Peyer's patch (tissue), 4 donors: Measurements from ENCODE around the gene RPS6KB2. TPM values are rescaled to one million over a fixed set of nuclear protein-coding genes. Genes with fewer than 3 reads are reported as not detected.

Experiments
- DNase-seq, 3 donors: peaks; one replicate each; pipeline ENCODE4 v3.0.0-alpha.2; 2017 to 2019
- H3K27ac ChIP-seq, 4 donors: fragments of 200-600 bp; sonication (generic); one replicate each; pipeline ENCODE4 v1.5.1; 2016 to 2019
- H3K27me3 ChIP-seq, 2 donors: fragments of 200-600 bp; sonication (generic); one replicate each; pipeline ENCODE4 v1.5.1; 2019
- H3K36me3 ChIP-seq, 3 donors: fragments of 200-600 bp; sonication (generic); one replicate each; pipeline ENCODE4 v1.5.1; 2016 to 2019
- H3K4me1 ChIP-seq, 4 donors: fragments of 200-600 bp; sonication (generic); one replicate each; pipeline ENCODE4 v1.5.1; 2016 to 2019
- H3K4me3 ChIP-seq, 4 donors: fragments of 200-600 bp; sonication (generic); 1 replicate in 3 of 4; 2 replicates in 1 of 4; pipeline ENCODE4 v1.5.1; 2016 to 2019; ENCODE audit warnings: mild to moderate bottlenecking in 1 of 4
- H3K9me3 ChIP-seq, 4 donors: fragments of 200-600 bp; sonication (generic); one replicate each; pipeline ENCODE4 v1.5.1; 2016 to 2019; ENCODE audit warnings: mild to moderate bottlenecking in 1 of 4
- CTCF ChIP-seq, 6 experiments: fragments of 450-650 bp in 4 of 6; fragments of 200-600 bp in 2 of 6; sonication (generic) in 1 of 6; IDR thresholded peaks; one replicate each; pipeline ENCODE4 v1.5.1; 2017 to 2019; ENCODE audit warnings: antibody characterized with exemption in 6 of 6, mild to moderate bottlenecking in 3 of 6, moderate library complexity in 1 of 6
- POLR2A ChIP-seq, 2 donors: fragments of 450-650 bp; IDR thresholded peaks; one replicate each; pipeline ENCODE4 v1.5.1; 2017; ENCODE audit warnings: antibody characterized with exemption in 2 of 2, mild to moderate bottlenecking in 2 of 2, moderate library complexity in 2 of 2
- total RNA-seq, 4 donors: library from RNA; depleted of rRNA; stranded (reverse); fragments of >200 nt; gene quantifications; one replicate each; pipeline ENCODE4 v1.1.0, GENCODE V29; 2016

The RPS6KB2 gene
- total RNA-seq, 4 donors from 2014 or later = 58.0 to 88.3 (median 63.5) TPM

- Histone ChIP-seq H3K9me3 (no peaks in the 10 kb centered on the region), H3K27ac (peak overlapping the region; percentile 90 to 97 (median 95)), H3K27me3 (no peaks in the 10 kb centered on the region), H3K4me3 (peak overlapping the region; percentile 83 to 96 (median 93)), H3K36me3 (peaks cover 0 to 34% (median 0%) of the 10 kb centered on the region in 3 donors), H3K4me1 (peaks cover 0 to 27% (median 14%) of the 10 kb centered on the region in 4 donors)
- TF ChIP-seq POLR2A (IDR thresholded peaks at IDR 0.05) (no peak), CTCF (IDR thresholded peaks at IDR 0.05) (no peak)
- no peak for DNase-seq
Observed at GRCh38 chr11:67429038-67429668, 859 bp downstream of the RPS6KB2 start.

GRCh38 chr11:67429722-67430121 is 1.4 kb downstream of the RPS6KB2 start:
- no peak for TF ChIP-seq CTCF (IDR thresholded peaks at IDR 0.05)
- no peak for TF ChIP-seq POLR2A (IDR thresholded peaks at IDR 0.05)
- Histone ChIP-seq H3K36me3 (peaks cover 0 to 40% (median 0%) of the 10 kb centered on the region in 3 donors), H3K4me3 (peak overlapping the region in 2 of 4 donors; percentile 83 to 96), H3K4me1 (peaks cover 0 to 32% (median 15%) of the 10 kb centered on the region in 4 donors), H3K27me3 (no peaks in the 10 kb centered on the region), H3K27ac (no peak overlapping the region), H3K9me3 (no peaks in the 10 kb centered on the region)
- no peak for DNase-seq

- H3K9me3 ChIP-seq = no peaks in the 10 kb centered on the region
- DNase-seq = no peak
- no peak overlapping the region for H3K4me3 ChIP-seq
- H3K36me3 ChIP-seq = peaks cover 0 to 56% (median 0%) of the 10 kb centered on the region in 3 donors
- H3K4me1 ChIP-seq = peaks cover 0 to 47% (median 21%) of the 10 kb centered on the region in 4 donors
- no peak overlapping the region for H3K27ac ChIP-seq
- no peak for TF ChIP-seq CTCF (IDR thresholded peaks at IDR 0.05)
- TF ChIP-seq POLR2A (IDR thresholded peaks at IDR 0.05) = no peak
- no peaks in the 10 kb centered on the region for H3K27me3 ChIP-seq
Observed at GRCh38 chr11:67431346-67432249, 3.3 kb downstream of the RPS6KB2 start.

- peaks cover 0 to 42% (median 21%) of the 10 kb centered on the region in 4 donors for H3K4me1 ChIP-seq
Observed at GRCh38 chr11:67432655-67433349, 4.5 kb downstream of the RPS6KB2 start.

More at GRCh38 chr11:67432655-67433349, 4.5 kb downstream of the RPS6KB2 start:
- Histone ChIP-seq H3K4me3 (no peak overlapping the region), H3K27me3 (no peaks in the 10 kb centered on the region), H3K27ac (peak overlapping the region in 1 of 4 donors; percentile 99), H3K36me3 (peaks cover 0 to 62% (median 0%) of the 10 kb centered on the region in 3 donors), H3K9me3 (no peaks in the 10 kb centered on the region)
- no peak for DNase-seq
- TF ChIP-seq POLR2A (IDR thresholded peaks at IDR 0.05) (no peak), CTCF (IDR thresholded peaks at IDR 0.05) (no peak)
